Measurements from ENCODE around the gene CAGE1. TPM values are rescaled to one million over a fixed set of nuclear protein-coding genes. Genes with fewer than 3 reads are reported as not detected.

CAGE1 gene
- total RNA-seq, 4 donors from 2014 or later, result not detected

GRCh38 chr6:7426447-7427169 is 37.1 kb upstream of the CAGE1 start:
- Histone ChIP-seq H3K9me3 (no peaks in the 10 kb centered on the region), H3K36me3 (no peaks in the 10 kb centered on the region), H3K27me3 (no peaks in the 10 kb centered on the region), H3K4me1 (no peaks in the 10 kb centered on the region), H3K4me3 (no peak overlapping the region), H3K27ac (no peak overlapping the region)
- DNase-seq (no peak), ATAC-seq (no peak)
- intact Hi-C loops (cut with DNase I; ENCODE audit: low total_unique reads), result no loop called here
- in situ Hi-C loops (cut with MboI; ENCODE audit: low sequenced_read_pairs in 4 of 4), result no loop called here
- TF ChIP-seq, protein P1, sequence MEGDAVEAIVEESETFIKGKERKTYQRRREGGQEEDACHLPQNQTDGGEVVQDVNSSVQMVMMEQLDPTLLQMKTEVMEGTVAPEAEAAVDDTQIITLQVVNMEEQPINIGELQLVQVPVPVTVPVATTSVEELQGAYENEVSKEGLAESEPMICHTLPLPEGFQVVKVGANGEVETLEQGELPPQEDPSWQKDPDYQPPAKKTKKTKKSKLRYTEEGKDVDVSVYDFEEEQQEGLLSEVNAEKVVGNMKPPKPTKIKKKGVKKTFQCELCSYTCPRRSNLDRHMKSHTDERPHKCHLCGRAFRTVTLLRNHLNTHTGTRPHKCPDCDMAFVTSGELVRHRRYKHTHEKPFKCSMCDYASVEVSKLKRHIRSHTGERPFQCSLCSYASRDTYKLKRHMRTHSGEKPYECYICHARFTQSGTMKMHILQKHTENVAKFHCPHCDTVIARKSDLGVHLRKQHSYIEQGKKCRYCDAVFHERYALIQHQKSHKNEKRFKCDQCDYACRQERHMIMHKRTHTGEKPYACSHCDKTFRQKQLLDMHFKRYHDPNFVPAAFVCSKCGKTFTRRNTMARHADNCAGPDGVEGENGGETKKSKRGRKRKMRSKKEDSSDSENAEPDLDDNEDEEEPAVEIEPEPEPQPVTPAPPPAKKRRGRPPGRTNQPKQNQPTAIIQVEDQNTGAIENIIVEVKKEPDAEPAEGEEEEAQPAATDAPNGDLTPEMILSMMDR (IDR thresholded peaks at IDR 0.05 in 4 of 5, conservative IDR thresholded peaks at IDR 0.05 in 1 of 5), result no peak
- no peak for TF ChIP-seq POLR2A (IDR thresholded peaks at IDR 0.05)

DNA sequence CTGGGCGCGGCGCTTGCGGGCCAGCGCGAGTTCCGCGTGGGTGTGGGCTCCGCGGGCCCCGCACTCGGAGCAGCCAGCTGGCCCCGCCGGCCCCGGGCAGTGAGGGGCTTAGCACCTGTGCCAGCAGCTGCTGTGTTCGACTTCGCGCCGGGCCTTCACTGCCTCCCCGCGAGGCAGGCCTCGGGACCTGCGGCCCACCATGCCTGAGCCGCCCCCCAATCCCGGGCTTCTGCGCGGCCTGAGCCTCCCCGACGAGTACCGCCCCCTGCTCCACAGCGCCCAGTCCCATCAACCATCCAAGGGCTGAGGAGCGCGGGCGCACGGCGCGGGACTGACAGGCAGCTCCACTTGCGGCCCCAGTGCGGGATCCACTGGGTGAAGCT is 36.3 kb upstream of the CAGE1 start:
- in situ Hi-C loops (cut with MboI; ENCODE audit: low sequenced_read_pairs in 4 of 4) (no loop called here), intact Hi-C loops (cut with DNase I; ENCODE audit: low total_unique reads) (no loop called here)
- ATAC-seq, result no peak
- no peaks in the 10 kb centered on the region for H3K9me3 ChIP-seq
- H3K4me1 ChIP-seq, result no peaks in the 10 kb centered on the region
- H3K4me3 ChIP-seq, result no peak overlapping the region
- DNase-seq, result no peak
- TF ChIP-seq POLR2A (IDR thresholded peaks at IDR 0.05), result no peak
- TF ChIP-seq, protein P1 (IDR thresholded peaks at IDR 0.05 in 4 of 5, conservative IDR thresholded peaks at IDR 0.05 in 1 of 5), result no peak
- no peaks in the 10 kb centered on the region for H3K36me3 ChIP-seq
- no peaks in the 10 kb centered on the region for H3K27me3 ChIP-seq
- no peak overlapping the region for H3K27ac ChIP-seq

- no peak overlapping the region for H3K4me3 ChIP-seq
- no peak overlapping the region for H3K27ac ChIP-seq
- TF ChIP-seq POLR2A (IDR thresholded peaks at IDR 0.05), result no peak
- TF ChIP-seq, protein P1 (IDR thresholded peaks at IDR 0.05 in 4 of 5, conservative IDR thresholded peaks at IDR 0.05 in 1 of 5), result no peak
These were observed 35.6 kb upstream of the CAGE1 start for GRCh38 chr6:7424967-7425807.

GRCh38 chr6:7424058-7424457 is 34.5 kb upstream of the CAGE1 start:
- intact Hi-C loops (cut with DNase I; ENCODE audit: low total_unique reads) (no loop called here), in situ Hi-C loops (cut with MboI; ENCODE audit: low sequenced_read_pairs in 4 of 4) (no loop called here)
- H3K36me3 ChIP-seq, result no peaks in the 10 kb centered on the region
- H3K4me1 ChIP-seq, result no peaks in the 10 kb centered on the region
- TF ChIP-seq, protein P1 (IDR thresholded peaks at IDR 0.05 in 4 of 5, conservative IDR thresholded peaks at IDR 0.05 in 1 of 5), result no peak
- no peak for TF ChIP-seq POLR2A (IDR thresholded peaks at IDR 0.05)
- H3K9me3 ChIP-seq, result no peaks in the 10 kb centered on the region
- no peak overlapping the region for H3K27ac ChIP-seq
- no peak for ATAC-seq
- H3K27me3 ChIP-seq, result no peaks in the 10 kb centered on the region
- DNase-seq, result no peak
- no peak overlapping the region for H3K4me3 ChIP-seq

More at GRCh38 chr6:7424967-7425807, 35.6 kb upstream of the CAGE1 start:
- no peak for ATAC-seq
- Histone ChIP-seq H3K4me1 (no peaks in the 10 kb centered on the region), H3K9me3 (no peaks in the 10 kb centered on the region), H3K36me3 (no peaks in the 10 kb centered on the region), H3K27me3 (no peaks in the 10 kb centered on the region)
- in situ Hi-C loops (cut with MboI; ENCODE audit: low sequenced_read_pairs in 4 of 4), result no loop called here
- intact Hi-C loops (cut with DNase I; ENCODE audit: low total_unique reads), result no loop called here
- no peak for DNase-seq
